GM04503 (cell line): ENCODE results near the gene ARID5B.

Experiments
- DNase-seq: peaks from one replicate; pipeline ENCODE4 v3.0.0-alpha.2; 2012; ENCODE audit warnings: low read depth

ARID5B gene

DNA sequence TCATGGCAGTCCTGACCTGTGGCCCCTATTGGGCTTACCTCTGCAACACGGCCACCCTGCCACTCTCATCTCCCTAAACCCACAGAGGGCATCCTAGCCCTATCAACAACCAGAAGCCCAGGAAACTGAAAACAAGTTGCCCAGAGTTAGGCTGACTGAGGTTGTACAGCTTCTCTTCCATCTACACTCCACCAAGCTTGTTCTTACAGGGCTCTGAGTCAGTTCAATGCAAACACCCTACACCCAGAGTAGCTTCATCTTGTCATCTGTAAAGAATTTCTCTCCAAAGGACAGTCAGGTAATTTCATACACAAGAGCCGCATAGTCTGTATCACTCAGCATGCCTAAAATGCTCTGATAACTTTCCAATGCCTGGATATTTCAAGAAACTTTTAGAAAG lies 175.4 kb downstream of the ARID5B start:
- no peak for DNase-seq

DNA sequence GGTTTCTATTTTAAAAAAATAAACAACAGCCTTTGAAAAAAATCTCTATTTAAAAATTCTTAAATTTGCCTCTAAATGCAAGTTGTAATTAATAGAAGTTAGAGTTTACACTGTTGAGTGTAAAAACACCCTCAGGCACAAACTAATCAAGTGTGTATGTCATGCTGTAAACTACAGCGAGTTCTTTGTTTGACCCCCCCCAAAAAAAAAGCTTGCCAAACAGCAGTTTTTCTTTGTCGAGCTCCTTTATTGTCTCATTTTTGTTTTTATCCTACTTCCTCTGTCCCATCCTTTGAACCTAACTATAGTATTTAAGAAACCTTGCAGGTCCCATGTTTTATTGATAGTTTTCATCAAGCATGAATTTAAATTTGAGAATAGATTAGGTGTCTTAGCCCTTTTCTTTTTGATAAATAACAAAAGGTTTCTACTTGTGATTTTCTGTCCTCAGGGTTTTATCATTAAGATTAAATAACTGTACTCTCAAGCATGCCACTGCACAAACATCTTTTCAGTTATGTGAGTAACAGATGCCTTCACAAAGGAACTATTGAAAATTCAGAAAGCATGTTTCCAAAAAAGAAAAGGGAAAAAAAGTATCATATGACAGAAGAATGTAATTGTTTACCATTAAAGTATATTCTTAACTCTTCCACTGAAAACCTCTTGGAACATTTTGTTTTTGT lies 176.0 kb downstream of the ARID5B start:
- DNase-seq: no peak

DNA sequence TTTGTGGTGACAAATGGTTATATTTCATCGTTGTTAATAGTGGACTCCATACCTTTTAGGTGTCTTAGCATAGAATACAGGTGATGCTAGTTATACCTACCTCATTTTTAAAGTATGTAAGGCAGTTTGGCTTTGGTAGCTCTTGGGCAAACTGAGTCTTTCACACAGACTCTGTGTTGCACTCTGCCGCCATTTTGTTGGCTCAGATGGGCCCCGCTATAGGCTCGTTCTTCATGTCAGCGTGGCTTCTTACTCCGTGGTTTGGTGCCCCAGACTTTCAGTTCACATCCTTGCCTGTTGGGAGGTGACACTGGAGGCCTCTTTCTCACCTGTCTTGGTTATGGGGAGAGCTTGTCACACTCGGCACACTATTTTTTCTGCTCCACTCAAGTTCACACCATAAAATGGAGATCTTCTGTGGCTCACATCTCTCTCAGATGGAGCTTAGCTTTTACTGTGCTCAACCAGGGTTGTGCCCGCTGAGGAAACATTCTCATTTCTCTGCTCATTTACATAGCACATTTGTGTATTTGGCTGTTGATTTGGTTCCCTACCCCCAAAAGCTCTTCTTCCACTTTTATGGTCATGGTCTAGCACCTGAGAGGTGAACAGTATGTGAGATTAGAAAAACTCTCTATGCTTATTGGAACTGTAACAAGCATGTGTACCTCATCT lies 178.5 kb downstream of the ARID5B start:
- DNase-seq: no peak

DNA sequence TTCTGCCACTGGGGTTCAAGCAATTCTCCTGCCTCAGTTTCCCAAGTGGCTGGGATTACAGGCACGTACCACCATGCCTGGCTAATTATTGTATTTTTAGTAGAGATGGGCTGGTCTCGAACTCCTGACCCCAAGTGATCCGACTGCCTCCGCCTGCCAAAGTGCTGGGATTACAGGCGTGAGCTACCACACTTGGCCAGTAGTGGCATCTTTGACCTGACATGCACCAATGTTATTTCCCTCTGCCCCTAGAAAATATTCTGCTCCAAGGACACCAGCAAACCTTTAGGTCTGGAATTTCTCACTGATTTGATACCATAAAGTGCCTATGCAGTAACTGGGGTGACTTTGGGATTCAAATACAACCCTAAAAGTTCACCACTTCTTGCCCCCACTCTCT lies 179.4 kb downstream of the ARID5B start:
- DNase-seq: no peak

DNA sequence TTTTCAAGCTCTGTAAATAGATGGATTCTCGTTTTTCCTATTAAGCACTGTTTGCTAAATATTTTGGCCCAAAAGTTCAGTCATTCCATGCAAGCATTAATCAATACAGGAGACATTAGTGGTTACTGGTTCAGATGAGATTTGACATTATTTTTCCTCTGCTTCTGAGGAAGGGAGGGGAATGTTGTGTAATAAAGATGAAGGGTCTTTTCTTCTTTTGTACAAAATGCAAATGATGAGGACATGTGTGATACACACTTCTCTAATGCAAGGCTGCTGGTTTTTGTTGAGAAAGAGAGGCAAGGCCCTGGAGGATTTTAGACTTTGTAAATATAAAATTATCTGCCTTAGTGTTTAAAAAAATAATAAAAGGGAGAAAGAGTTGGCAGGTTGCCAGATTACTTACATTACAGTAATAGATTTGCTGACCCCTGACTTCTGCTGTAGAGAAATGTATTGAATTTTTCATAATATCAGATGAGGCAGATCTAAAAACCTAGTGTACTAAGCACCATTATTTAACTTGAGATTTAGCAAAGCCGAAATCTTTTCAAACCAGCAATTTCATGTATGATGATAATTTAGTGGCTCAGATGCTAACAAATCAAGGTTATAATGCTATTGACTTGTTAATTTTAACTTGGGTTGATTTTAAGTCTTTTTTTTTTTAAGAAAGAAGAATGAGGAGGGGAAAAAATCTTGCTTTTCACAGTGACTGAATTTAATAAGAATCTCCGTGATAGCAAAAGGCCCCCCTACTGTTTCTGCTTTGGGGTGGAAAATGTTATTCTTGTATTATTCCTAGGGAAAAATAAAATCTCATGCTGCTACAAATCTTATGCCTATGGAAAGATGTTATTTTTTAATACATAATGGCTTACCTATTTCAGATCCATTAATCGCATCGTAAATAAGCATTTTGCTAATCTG lies 180.1 kb downstream of the ARID5B start:
- DNase-seq: no peak

DNA sequence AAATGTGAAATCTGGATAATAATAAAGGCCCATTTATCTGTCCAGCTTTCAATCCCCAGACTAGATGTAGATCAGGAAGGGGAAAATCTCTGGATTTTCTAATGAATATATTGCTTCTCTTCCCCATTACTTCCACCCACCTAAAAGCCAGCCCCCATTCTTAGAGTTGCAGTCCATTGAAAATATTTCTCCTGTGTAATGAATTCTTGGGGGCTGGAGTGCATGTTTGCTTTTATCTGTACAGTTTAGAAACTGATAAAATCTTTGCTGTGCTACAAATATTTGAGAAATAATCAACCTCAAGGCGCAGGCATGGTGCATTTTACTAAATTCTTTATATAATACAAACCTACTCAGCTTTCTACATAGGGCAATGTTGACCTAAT lies 180.8 kb downstream of the ARID5B start:
- DNase-seq: no peak

DNA sequence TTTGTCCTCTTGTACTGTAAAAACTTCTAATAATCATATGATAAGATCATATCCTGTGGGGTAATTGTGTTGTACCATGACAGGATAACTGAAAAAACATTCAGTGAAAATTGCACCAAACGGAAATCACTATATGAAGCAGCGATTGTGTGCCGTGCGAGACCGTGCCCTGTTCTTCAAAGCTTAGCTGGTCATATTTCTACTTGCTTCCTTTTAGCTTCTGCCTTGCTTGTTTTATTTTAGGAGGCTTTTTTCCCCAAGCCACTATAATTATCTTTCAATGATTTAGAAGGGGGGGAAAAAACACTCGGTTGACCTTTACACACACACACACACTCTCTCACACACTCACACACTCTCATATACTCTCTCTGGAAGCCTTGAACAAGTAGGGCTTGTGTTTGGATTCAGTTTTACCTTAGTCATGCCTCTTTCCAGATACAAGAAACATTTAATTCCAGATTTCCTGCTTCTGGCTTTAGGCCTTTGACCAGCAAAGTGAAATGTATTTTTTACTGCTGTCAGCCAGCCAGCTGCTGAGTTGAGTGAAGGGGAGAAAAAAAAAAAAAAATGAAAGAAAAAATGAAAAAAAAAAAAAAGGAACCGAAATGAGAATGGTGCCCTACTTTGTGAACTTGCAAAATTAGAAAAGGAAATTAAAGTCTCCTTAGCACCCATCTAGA lies 181.4 kb downstream of the ARID5B start:
- no peak for DNase-seq

DNA sequence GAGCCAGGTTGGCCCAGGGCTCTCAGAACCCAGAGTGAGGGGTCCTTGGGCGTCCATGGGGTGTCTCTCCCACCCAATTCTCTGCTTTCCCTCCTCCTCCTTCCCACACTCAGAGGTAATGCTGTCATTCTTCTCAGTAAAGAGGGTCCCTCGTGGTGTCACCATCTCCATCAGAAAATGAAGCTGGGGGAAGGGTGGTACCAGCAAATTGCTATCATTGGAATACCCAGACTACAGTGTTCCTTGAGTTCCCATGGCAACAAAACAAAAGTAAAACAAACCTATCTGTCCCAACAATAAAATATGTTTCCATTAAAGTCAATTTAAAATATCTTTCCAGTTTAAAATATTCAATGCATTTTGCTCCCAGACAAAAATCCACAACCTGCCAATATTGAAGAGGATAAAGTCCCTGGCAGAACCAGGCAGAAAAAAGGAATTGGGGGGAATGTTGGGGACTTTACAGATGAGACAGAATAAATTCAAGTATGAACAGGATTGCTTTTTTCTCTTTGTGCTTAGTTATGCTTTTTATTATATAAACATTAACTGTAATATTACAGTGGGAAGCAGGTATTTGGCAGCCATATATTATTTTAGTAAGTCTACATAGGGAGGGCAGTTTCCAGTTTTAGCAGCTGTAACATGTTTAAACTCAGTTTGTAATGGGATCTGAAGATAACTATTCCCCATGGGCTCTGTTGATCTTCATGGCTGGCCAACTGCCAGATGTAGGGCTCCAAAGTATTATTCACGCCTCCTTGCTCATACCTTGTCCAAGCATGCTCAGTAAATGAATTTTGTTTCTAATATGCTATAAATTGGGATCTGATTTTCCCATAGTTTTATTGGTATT lies 182.1 kb downstream of the ARID5B start:
- DNase-seq: no peak

DNA sequence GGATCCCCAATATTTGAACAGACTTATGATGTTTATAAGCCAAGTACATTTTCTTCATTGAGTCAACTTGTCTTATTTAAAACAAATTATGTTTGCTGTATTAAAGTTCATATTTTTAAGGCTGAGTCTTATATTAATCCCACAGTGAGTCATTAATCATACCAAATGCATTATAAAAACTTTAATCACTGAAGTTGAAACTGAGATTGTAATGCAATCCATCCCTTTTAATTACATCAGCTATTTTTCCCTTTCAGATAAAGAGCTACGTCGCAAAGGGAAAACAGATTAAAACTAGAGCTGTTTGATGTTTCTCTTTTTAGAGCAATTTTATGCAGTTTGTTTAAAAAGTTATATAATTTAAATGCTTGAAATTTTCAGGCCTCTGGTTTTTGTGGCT lies 183.0 kb downstream of the ARID5B start:
- no peak for DNase-seq

DNA sequence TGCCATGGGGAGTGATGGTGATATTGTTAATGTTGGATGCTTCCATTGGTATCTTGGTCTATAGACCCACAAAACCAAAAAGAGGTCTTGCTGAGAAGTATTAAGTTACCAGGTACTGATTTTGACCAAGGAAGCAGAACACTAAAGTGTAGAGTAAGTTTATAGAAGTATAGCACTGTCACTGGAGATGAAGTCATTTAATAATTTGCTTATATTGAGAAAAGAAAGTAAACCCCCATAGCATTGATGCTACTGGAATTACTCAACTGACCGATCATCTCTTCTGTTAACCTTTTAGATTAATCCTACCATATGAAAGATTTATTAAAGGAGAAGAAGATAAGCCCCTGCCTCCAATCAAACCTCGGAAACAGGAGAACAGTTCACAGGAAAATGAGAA lies 183.9 kb downstream of the ARID5B start:
- DNase-seq: no peak

DNA sequence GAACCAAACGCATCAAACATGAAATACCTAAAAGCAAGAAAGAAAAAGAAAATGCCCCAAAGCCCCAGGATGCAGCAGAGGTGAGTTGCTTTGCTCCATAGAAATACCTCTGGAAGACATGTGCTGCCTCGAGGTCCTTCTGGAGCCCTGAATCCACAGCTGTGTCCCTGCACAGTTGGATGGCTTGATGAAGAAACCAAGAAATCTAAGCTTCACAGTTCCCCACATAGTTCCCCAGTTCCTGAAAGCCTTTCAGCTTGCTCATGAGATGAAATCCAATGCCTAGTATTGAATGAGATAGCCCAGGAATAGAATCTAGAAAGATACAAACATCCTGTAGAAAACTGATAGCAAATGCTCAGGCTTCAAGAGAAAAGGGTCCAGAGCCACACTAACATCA lies 184.3 kb downstream of the ARID5B start:
- DNase-seq: no peak

DNA sequence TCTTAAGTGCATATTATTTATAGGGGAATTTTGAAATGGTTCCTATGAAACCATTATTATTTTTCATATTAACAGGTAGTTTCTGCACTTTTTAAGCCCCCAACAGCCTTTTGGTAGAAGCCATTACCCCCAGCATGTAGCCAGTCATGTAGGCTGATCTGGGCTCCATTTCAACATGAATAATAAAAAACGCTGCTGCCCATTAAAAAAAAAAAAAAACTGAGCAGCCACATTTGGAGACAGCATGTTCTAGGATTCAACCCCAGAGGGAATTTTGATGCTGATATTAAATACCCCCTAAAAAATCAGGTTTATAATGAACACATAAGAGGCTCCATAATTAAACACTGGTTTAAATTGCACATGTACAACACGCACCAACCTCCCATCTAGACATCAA lies 185.8 kb downstream of the ARID5B start:
- no peak for DNase-seq

DNA sequence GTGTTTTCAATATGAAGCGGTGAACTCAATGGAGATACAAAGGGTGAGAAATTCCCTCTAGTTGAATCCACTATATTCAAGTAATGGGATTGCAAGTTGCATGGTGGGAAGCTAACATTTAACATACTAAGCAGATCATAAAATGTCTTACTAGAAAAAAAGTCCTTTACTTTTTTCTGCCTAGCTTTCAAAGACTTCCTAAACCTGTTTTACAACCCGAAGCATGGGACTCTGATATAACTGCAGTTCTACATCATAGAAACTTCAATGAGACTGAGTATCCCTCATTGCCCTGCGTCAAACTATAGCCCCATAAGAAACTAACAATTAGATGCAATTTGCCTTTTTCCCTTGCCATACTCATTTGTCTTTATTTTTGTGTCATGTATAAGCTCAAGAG lies 187.3 kb downstream of the ARID5B start:
- DNase-seq: no peak

DNA sequence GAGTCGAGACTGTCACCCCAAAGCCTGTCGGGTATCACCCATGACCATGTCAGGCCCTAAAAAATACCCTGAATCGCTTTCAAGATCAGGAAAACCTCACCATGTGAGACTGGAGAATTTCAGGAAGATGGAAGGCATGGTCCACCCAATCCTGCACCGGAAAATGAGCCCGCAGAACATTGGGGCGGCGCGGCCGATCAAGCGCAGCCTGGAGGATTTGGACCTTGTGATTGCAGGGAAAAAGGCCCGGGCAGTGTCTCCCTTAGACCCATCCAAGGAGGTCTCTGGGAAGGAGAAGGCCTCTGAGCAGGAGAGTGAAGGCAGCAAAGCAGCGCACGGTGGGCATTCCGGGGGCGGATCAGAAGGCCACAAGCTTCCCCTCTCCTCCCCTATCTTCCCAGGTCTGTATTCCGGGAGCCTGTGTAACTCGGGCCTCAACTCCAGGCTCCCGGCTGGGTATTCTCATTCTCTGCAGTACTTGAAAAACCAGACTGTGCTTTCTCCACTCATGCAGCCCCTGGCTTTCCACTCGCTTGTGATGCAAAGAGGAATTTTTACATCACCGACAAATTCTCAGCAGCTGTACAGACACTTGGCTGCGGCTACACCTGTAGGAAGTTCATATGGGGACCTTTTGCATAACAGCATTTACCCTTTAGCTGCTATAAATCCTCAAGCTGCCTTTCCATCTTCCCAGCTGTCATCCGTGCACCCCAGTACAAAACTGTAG lies 191.0 kb downstream of the ARID5B start:
- DNase-seq: no peak

DNA sequence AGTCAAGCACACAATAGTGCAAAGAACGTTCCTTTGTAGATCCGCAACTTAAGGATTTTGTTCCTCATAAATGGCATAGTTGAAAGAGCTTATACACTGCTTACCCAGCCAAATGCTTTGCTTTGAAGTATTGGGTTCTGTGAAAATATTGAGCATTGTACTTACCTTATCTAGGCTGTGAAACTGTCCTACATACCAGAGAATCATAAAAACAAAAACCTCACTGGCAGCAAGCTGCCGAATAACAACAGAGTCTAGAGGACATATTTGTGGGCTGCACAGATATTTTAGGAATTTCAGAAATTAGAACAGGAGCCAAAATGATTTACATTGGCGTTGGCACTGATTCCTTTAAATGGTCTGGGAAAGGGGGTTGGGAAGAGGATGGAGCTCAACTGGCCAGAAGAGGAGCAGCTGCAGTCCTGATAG lies 192.4 kb downstream of the ARID5B start:
- DNase-seq: peak; percentile 64

DNA sequence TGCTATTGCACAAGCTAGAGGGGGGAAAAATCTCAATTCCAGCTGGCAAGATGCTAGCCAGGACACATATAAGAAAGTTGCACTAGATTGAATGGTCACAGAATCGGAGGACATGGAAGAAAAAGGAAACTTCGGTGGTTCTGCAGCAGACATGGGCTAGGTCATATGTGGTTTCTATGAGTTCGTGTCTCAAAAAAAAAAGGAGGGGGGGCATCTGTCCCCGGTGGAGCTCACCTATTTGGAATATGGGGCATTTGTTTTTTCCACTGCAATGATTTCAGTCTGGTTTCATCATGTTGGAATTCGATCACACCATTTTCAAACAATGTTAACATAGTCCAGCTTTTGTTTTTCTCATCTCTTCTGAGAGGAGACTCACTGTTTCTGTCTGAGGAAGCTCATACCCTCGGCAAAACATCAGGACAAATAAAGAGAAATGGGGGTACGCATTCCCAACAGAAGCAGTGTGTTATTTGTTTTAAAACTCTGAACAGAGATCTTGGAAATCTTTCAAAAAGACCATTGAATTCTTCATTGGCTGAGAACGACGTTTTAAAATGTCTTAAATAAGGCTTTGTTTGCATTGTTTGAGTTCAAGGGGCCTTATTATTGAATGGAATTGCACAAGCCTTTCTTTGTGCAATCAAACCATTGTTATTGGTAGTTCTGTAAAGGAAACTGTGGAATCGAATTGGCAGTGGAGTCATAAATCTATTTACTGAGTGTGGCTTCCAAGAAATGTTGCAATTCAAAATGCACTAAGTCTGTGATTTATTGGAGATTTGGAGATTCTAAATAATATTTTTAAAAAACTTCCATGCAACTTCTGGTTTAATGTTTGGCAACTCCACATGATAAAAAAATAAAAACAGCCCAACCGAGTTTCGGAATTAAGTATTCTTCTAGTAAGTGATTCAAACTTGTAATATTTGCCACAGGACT lies 194.0 kb downstream of the ARID5B start:
- peak; percentile 69 for DNase-seq

DNA sequence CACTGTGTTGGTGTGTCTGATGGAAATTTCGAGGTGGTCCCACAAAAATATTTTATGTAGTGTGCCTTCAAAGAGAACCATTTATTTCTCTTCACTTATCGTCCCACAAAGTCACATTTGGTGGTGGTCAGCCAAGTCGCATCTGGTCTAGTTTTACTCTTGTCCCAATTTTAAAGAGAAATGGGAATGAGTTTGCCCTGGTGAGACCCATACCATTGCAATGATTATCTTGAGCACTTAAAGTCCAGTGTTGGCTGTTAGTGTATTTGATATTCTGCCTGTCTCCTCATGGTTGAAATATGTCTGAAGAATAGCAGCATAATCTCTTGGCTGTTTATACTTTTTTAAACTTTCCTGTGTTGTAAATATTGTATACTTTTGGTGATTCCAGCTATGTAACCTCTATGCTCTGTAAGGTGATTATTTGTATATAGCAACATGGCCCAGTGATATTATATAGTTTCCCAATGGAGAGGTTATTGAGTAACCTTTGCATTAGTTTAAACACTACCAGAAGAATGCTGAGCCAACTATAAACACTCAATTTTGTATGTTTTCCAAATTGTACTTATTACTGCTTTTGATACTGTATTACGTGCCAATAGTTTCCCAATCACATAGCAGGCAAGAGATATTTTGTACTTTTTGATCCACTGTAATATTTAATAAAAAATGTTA lies 194.9 kb downstream of the ARID5B start:
- no peak for DNase-seq

DNA sequence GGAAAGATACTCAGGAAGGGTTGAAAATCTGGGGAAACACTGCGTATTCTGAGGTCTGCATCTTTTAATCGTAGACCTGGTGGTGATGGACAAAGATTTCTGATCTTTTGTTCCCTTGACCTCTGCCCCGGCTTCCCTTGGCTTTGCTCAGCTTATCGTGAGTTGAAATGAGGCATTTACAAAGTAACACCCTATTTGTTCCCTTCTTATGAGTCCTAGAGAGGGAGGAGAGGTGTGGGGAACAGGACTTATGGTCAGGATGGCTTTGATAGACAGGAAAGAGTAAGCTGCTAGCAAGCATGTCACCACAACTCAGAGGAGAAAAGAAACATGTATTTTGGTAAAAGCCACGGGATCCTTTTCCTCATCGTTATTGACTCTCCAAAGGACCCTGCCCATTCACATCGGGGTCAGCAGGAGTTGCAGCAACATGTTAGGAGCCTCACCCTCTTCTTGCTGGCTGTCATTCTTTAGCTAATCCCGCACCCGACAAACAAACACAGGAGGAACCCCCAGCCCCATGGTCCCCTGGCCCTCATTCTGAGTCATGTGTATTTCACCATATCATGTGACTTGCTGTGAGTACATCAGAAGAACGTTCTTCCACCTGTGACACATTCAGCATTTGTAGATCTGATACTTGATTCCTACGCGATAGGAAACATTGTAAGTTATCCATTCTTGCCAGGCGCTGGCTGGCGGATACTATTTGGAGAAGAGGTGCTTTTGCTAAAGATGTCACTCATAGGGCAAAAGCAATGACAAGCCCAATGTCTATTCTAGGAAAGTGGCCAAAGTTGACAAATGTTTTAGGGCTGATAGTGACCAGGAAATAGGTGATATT lies 197.0 kb downstream of the ARID5B start:
- no peak for DNase-seq
